ENCODE data around the gene EPHA8.

The EPHA8 gene

DNA sequence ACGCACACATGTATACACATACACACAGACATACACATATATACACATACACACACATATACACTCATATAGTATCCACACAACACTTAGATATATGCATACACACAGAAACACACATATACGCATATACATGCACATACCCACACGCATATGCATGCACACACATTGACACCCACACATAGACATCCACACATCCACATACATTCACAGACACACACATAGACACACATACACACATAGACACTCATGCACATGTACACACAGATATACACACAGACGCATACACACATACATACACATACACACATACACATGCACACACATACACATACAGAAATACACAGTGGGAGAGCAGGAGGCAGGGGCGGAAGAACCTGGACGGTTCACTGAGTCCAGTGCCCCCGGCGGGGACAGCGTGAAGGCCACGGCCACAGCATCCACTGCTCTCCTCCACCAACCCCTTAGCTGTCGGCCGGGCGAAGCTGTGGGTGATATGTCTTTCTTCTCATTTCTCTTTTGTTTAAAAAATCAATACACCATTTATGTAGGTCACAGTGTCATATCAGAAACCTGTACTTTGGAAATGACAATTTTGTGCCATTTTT, 86.9 kb downstream of the EPHA8 start:
- in situ Hi-C loops (cut with HindIII; ENCODE audit: low sequenced_read_pairs), result no loop called here
- TF ChIP-seq, protein P1, sequence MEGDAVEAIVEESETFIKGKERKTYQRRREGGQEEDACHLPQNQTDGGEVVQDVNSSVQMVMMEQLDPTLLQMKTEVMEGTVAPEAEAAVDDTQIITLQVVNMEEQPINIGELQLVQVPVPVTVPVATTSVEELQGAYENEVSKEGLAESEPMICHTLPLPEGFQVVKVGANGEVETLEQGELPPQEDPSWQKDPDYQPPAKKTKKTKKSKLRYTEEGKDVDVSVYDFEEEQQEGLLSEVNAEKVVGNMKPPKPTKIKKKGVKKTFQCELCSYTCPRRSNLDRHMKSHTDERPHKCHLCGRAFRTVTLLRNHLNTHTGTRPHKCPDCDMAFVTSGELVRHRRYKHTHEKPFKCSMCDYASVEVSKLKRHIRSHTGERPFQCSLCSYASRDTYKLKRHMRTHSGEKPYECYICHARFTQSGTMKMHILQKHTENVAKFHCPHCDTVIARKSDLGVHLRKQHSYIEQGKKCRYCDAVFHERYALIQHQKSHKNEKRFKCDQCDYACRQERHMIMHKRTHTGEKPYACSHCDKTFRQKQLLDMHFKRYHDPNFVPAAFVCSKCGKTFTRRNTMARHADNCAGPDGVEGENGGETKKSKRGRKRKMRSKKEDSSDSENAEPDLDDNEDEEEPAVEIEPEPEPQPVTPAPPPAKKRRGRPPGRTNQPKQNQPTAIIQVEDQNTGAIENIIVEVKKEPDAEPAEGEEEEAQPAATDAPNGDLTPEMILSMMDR (IDR thresholded peaks at IDR 0.05; ENCODE audit: low read depth, low read length), result no peak
- no peak overlapping the region for H3K4me3 ChIP-seq (ENCODE audit: low read depth, low read length)
- DNase-seq (ENCODE audit: low read depth, low spot score), result no peak

DNA sequence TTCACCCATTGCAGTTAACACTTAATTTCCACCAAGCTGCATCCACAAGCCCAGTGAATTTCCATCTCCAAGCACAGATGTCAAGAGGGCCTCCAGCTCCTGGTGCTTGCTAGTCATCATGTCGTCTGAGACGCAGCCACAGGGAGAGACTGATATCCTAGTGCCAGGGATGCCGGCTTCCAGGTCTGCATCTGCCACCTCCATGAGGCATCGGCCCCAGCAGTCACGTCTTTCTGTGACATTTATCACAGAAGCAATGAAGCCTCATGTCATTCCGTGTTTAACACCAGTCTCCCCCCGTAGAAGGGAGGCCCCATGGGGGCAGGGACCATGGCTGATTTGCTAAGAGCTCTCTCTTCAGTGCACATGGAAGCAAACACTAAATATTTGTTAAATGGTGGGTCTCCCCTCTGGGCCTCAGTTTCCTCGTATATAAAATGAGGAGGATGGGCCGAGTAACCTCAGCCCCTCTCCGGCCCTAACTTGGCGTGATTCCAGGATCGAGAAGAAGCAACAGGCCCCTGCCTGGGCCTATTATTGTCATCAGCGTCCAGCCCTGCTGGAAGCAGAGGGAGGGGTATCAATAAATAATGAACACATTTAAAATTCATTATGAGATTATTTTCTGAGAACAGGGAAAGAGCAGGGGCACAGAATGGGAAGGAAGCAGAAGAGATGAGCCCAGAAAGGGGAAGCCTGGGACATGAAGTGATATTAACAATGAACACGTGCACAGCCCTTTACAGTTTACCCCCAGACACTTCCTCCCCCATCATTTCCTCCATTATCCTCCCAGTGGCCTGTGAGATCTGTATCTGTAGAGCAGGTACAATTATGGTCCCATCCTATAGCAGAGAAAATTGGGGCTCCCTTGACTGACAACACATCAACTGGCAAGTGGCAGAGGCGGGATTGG, 88.9 kb downstream of the EPHA8 start:
- in situ Hi-C loops (cut with HindIII; ENCODE audit: low sequenced_read_pairs), result no loop called here
- TF ChIP-seq, protein P1 (IDR thresholded peaks at IDR 0.05; ENCODE audit: low read depth, low read length), result no peak
- DNase-seq (ENCODE audit: low read depth, low spot score), result no peak
- no peak overlapping the region for H3K4me3 ChIP-seq (ENCODE audit: low read depth, low read length)

DNA sequence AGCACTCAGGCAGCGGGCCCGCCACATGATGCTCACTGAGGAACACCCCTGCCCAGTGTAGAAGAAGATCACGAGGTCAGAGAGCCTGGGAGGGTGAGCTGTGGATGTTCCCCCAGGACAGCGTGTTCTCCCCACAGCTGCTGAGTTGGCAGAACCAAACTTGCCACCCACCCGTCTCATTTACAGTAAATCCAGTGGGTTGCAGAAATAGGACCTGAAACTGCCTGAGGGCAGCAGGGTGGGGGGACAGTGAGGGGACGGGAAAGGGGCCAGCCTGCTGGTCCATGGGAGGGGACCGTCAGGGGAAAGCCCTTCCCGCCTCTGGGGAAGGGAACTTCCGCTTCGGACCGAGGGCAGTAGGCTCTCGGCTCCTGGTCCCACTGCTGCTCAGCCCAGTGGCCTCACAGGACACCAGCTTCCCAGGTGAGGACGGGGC, 89.6 kb downstream of the EPHA8 start, which contains the start of gene C1QB:
C1QB (plus strand) TSS at position 356 of the 436 bp plus-strand sequence. CDS start 6,227 bp downstream, outside the sequence.
- no peak within 1 kb of the TSS for H3K4me3 ChIP-seq (ENCODE audit: low read depth, low read length)
- TF ChIP-seq, protein P1 (IDR thresholded peaks at IDR 0.05; ENCODE audit: low read depth, low read length), result no peak
- no peak for DNase-seq (ENCODE audit: low read depth, low spot score)

More for the DNA sequence above, 89.6 kb downstream of the EPHA8 start, which contains the start of gene C1QB:
- in situ Hi-C loops (cut with HindIII; ENCODE audit: low sequenced_read_pairs), result no loop called here

Data from astrocyte of the spinal cord (primary cell).